Gastroesophageal sphincter (tissue), 4 donors: ENCODE data around the gene TRIL. TPM values are rescaled to one million over a fixed set of nuclear protein-coding genes. Genes with fewer than 3 reads are reported as not detected.
A peak's percentile ranks its signal among the peaks of the same experiment; 100 is the strongest.

ENCODE experiments used
- ATAC-seq: fragments of 150-250 bp; one replicate; pipeline ENCODE4 v1.9.1; 2016; ENCODE audit warnings: mild to moderate bottlenecking, moderate library complexity
- H3K27ac ChIP-seq, 4 donors: fragments of 200-600 bp; sonication (generic) in 3 of 4; 1 replicate in 3 of 4; 2 replicates in 1 of 4; pipeline ENCODE4 v1.5.1; 2016 to 2019
- H3K27me3 ChIP-seq: fragments of 200-600 bp; sonication (generic); one replicate; pipeline ENCODE4 v1.5.1; 2019
- H3K36me3 ChIP-seq, 2 donors: fragments of 200-600 bp; sonication (generic); one replicate each; pipeline ENCODE4 v1.5.1; 2019; ENCODE audit warnings: control low read depth in 1 of 2
- H3K4me1 ChIP-seq, 3 donors: fragments of 200-600 bp; sonication (generic); 1 replicate in 2 of 3; 2 replicates in 1 of 3; pipeline ENCODE4 v1.5.1; 2016 to 2019; ENCODE audit warnings: control low read depth in 2 of 3
- H3K4me3 ChIP-seq, 2 donors: fragments of 200-600 bp; sonication (generic); one replicate each; pipeline ENCODE4 v1.5.1; 2019; ENCODE audit warnings: mild to moderate bottlenecking in 1 of 2, moderate library complexity in 1 of 2
- H3K9me3 ChIP-seq, 3 donors: fragments of 200-600 bp; sonication (generic); one replicate each; pipeline ENCODE4 v1.5.1; 2017 to 2019; ENCODE audit warnings: control low read depth in 2 of 3
- CTCF ChIP-seq, 4 experiments: fragments of 200-600 bp in 2 of 4; fragments of 450-650 bp in 2 of 4; sonication (generic) in 1 of 4; IDR thresholded peaks; one replicate each; pipeline ENCODE4 v1.5.1; 2017 to 2019; ENCODE audit warnings: antibody characterized with exemption in 4 of 4, mild to moderate bottlenecking in 2 of 4, moderate library complexity in 2 of 4
- EP300 ChIP-seq: sonication (generic); formaldehyde crosslinking; IDR thresholded peaks from one replicate; pipeline ENCODE4 v1.6.1; 2017; ENCODE audit warnings: antibody characterized with exemption, mild to moderate bottlenecking
- POLR2A ChIP-seq, 2 donors: fragments of 450-650 bp; IDR thresholded peaks; one replicate each; pipeline ENCODE4 v1.6.1; 2017; ENCODE audit warnings: antibody characterized with exemption in 2 of 2, mild to moderate bottlenecking in 2 of 2, moderate library complexity in 1 of 2
- POLR2AphosphoS5 ChIP-seq: sonication (generic); formaldehyde crosslinking; IDR thresholded peaks from one replicate; pipeline ENCODE4 v1.6.1; 2017; ENCODE audit warnings: antibody characterized with exemption
- WGBS, 2 donors: methylation state at CpG; one replicate each; pipeline ENCODE4 v1.1.5; 2018; ENCODE audit warnings: low coverage in 1 of 2; 5-methylcytosine and 5-hydroxymethylcytosine counted together
- total RNA-seq, 4 donors: library from RNA; depleted of rRNA; stranded (reverse); fragments of >200 nt; gene quantifications; one replicate each; pipeline ENCODE4 v1.1.0, GENCODE V29; 2016

The TRIL gene
- total RNA-seq, 4 donors from 2014 or later, result 1.6 to 6.6 (median 3.9) TPM

- Histone ChIP-seq H3K36me3 (no peaks in the 10 kb centered on the region), H3K4me1 (peaks cover 0 to 15% (median 9%) of the 10 kb centered on the region in 3 donors), H3K27me3 (no peaks in the 10 kb centered on the region), H3K4me3 (no peak overlapping the region), H3K27ac (no peak overlapping the region), H3K9me3 (no peaks in the 10 kb centered on the region)
- no peak for ATAC-seq
- 77 to 86% methylated on average over 1 to 4 of the region's 4 CpGs for WGBS, 2 donors
- no peak for TF ChIP-seq POLR2A (IDR thresholded peaks at IDR 0.05)
- TF ChIP-seq EP300, result no peak
Measured at GRCh38 chr7:28993371-28993770, 35.2 kb upstream of the TRIL start.

DNA sequence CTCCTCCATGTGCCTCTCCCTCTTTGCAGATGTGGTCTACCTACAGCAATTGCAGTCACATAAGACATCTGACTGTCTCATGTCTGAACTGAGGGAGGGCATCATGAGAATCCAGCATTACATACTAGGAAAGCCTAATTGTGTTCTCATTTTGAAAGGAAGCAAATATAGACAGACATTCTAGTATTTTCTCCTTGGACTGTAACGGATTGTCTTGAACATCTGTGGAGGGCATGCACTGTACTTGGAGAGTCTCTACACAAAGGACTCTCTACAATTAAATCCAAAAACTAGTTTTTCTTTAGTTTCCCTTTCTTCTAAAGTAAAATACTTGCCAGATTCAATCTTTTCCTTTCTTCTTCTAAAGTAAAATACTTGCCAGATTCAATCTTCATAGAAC lies 34.7 kb upstream of the TRIL start:
- H3K36me3 ChIP-seq, result no peaks in the 10 kb centered on the region
- no peak for ATAC-seq
- H3K4me1 ChIP-seq, result peaks cover 0 to 13% (median 9%) of the 10 kb centered on the region in 3 donors
- H3K27me3 ChIP-seq, result no peaks in the 10 kb centered on the region
- no peak overlapping the region for H3K4me3 ChIP-seq
- TF ChIP-seq EP300, result no peak
- TF ChIP-seq POLR2AphosphoS5, result no peak
- no peak for TF ChIP-seq POLR2A (IDR thresholded peaks at IDR 0.05)
- no peak for TF ChIP-seq CTCF (IDR thresholded peaks at IDR 0.05)
- no peak overlapping the region for H3K27ac ChIP-seq
- no peaks in the 10 kb centered on the region for H3K9me3 ChIP-seq
- 60 to 73% methylated on average over 1 of the region's 1 CpG for WGBS, 2 donors

DNA sequence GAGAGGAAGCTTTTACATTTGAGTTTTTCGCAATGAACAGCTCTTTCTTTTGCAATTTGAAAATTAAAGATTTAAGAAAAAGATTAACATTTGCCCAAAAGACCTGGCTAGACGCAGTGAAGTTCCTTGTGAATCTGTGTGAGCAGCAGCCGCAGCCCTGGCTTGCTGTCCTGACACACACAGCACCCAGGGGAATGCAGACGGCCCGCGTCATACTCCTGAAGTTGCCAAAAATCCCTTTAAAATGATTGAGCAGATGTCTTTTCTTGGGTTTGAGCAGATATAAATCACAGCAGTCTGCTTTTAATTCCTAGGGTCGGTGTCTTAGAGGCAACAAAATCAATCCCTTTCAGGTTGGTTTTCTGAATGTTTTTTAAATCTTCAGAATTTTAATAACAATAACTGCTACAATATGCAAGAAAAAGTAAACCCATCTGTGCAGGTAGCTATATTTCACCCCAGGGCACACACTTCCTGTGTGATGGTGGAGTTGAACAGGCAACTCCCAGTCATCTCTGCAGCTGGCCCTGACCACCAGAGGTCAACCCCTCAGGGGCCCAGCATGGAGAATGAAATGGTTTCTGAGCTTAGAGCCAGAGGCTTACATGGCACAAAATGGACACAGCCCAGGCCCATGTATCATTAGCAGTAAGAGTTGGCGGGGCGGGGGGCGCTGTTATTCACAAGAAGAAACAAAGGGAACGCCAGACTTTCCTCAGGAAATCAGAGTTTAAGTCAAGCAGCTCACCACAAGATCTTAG lies 32.2 kb upstream of the TRIL start:
- H3K4me3 ChIP-seq, result no peak overlapping the region
- no peaks in the 10 kb centered on the region for H3K36me3 ChIP-seq
- 62 to 67% methylated on average over 5 to 10 of the region's 11 CpGs for WGBS, 2 donors
- no peak for TF ChIP-seq POLR2A (IDR thresholded peaks at IDR 0.05)
- no peak for TF ChIP-seq EP300
- TF ChIP-seq POLR2AphosphoS5, result no peak
- no peak for TF ChIP-seq CTCF (IDR thresholded peaks at IDR 0.05)
- no peak for ATAC-seq
- H3K27me3 ChIP-seq, result no peaks in the 10 kb centered on the region
- H3K27ac ChIP-seq, result peak overlapping the region in 2 of 4 donors; percentile 38 to 72
- H3K9me3 ChIP-seq, result no peaks in the 10 kb centered on the region
- peaks cover 0 to 29% (median 19%) of the 10 kb centered on the region in 3 donors for H3K4me1 ChIP-seq

DNA sequence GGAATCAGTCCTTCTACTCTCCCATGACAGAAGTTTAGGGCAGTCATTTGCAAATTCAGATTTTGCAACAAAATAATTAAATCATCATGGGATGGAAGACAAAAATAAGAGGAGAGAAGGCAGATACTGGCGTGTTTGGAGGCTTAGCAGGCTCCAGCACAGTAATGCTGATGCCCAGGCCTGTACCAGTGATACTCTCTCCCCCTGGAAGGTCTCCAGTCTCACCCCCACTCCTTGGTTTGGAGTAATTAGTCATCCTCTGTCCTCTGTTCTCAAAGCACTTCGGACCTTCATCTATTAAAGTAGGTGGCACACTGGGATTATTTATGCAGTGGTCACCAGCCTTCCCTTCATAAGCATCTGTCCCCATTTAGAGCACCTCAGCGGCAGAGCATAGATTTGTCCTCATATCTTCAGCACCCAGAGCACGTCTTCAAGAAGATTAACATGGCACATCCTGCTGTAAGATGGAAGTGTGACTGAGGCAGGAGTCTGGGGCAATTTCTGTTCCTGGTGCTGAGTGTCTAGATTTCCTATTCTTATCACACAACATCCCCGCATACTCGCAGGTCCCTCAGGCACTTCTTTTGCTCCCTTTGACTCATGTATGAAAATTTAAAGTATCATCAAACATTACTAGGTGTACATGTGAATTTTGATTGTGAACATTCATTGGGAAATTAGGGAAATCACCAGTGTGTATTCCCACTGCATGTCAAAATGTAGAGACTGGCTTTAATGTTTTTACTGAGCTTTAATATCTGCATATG lies 31.3 kb upstream of the TRIL start:
- H3K9me3 ChIP-seq, result no peaks in the 10 kb centered on the region
- peak overlapping the region in 3 of 4 donors; percentile 36 to 72 (median 38) for H3K27ac ChIP-seq
- ATAC-seq, result no peak
- TF ChIP-seq POLR2A (IDR thresholded peaks at IDR 0.05), result no peak
- no peak for TF ChIP-seq POLR2AphosphoS5
- no peak for TF ChIP-seq EP300
- no peak for TF ChIP-seq CTCF (IDR thresholded peaks at IDR 0.05)
- H3K4me3 ChIP-seq, result no peak overlapping the region
- H3K36me3 ChIP-seq, result no peaks in the 10 kb centered on the region
- H3K4me1 ChIP-seq, result peaks cover 0 to 38% (median 23%) of the 10 kb centered on the region in 3 donors
- no peaks in the 10 kb centered on the region for H3K27me3 ChIP-seq
- WGBS, 2 donors, result 81 to 93% methylated on average over 3 to 4 of the region's 6 CpGs

DNA sequence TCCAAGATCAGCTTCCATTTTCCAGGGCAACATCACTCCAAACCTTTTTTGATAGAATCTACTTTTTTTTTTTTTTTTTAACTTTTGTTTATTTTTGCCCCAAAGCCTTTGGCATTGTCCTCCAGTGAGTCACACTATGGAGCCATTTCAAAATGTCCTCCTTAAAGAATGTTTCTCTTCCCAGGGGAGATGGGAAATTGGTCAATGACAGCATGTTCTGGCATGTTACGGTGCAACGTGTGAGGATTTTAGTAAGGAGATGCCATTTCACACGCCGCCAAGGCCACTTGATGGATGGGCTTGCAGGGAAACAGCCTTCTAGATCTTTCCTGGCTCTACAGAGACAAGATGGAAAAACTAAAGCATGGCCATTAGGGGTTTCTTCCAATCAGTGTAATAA lies 30.7 kb upstream of the TRIL start:
- Histone ChIP-seq H3K4me3 (no peak overlapping the region), H3K9me3 (no peaks in the 10 kb centered on the region), H3K27me3 (no peaks in the 10 kb centered on the region), H3K36me3 (no peaks in the 10 kb centered on the region), H3K27ac (peak overlapping the region in 3 of 4 donors; percentile 55 to 72 (median 64)), H3K4me1 (peaks cover 0 to 40% (median 23%) of the 10 kb centered on the region in 3 donors)
- TF ChIP-seq EP300 (no peak), CTCF (IDR thresholded peaks at IDR 0.05) (no peak), POLR2A (IDR thresholded peaks at IDR 0.05) (no peak), POLR2AphosphoS5 (peak; percentile 90)
- 37 to 93% methylated on average over 2 to 4 of the region's 4 CpGs for WGBS, 2 donors
- ATAC-seq, result peak; percentile 76
